HG02763 (cell line): Measurements from ENCODE around the gene CATSPERZ.

Experiments
- ATAC-seq: cut with Tn5 transposase; IDR thresholded peaks from one replicate; pipeline ENCODE4 v1.9.1; 2021; ENCODE audit warnings: mild to moderate bottlenecking, moderate library complexity; ENCODE audit not compliant: unreplicated experiment

Gene CATSPERZ

GRCh38 chr11:64339754-64340408, 39.7 kb downstream of the CATSPERZ start, which contains the start of gene CCDC88B:
TSS of gene CCDC88B (plus strand) at chr11:64340204. CDS start at chr11:64340267, 63 bp downstream.
- peak; percentile 45 for ATAC-seq

DNA sequence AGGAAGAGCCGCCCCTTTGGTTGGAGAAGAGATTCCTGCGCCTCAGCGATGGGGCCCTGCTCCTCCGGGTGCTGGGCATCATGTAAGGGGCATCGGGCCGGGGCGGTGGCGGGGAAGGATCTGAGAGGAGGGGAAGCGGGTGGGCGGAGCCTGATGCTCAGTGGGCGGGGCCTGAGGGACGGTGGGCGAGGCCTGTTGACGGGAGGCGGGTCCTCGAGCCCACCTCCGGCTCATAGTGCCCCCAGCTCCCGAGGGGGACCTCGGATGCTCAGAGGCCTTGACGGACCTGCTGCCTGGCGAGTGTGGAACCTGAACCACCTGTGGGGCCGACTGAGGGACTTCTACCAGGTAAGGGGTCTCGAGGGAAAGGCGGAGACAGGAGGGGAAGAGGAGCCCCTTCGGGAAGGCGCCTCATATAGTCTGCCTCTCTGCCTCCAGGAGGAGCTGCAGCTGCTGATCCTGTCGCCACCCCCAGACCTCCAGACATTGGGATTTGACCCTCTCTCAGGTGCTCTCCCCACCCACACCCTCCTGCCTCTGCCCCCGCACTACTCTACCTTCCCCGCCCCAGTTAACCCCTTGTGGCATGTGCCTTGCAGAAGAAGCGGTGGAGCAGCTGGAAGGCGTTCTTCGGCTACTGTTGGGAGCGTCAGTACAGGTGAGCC, 40.6 kb downstream of the CATSPERZ start:
- ATAC-seq, result peak; percentile 40

DNA sequence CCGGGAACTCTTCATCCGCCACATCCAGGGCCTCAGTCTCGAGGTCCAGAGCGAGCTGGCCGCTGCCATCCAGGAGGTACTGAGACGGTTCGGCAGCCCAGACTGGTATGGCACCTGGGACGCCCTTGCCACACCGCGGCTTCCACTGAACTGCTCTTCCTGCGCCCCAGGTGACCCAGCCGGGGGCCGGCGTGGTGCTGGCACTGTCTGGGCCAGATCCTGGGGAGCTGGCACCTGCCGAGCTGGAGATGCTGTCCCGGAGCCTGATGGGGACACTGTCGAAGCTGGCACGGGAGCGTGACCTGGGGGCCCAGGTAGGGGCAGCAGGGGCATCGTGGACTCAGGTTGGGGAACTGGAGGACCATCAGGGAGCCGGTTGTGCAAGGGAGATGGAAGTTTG, 41.3 kb downstream of the CATSPERZ start:
- ATAC-seq, result no peak

GRCh38 chr11:64341851-64342791, 42.0 kb downstream of the CATSPERZ start:
- no peak for ATAC-seq

GRCh38 chr11:64342869-64343745, 42.9 kb downstream of the CATSPERZ start:
- no peak for ATAC-seq

- ATAC-seq, result no peak
These were observed 43.8 kb downstream of the CATSPERZ start for GRCh38 chr11:64343767-64344559.

GRCh38 chr11:64344787-64345186, 44.6 kb downstream of the CATSPERZ start:
- ATAC-seq, result no peak

DNA sequence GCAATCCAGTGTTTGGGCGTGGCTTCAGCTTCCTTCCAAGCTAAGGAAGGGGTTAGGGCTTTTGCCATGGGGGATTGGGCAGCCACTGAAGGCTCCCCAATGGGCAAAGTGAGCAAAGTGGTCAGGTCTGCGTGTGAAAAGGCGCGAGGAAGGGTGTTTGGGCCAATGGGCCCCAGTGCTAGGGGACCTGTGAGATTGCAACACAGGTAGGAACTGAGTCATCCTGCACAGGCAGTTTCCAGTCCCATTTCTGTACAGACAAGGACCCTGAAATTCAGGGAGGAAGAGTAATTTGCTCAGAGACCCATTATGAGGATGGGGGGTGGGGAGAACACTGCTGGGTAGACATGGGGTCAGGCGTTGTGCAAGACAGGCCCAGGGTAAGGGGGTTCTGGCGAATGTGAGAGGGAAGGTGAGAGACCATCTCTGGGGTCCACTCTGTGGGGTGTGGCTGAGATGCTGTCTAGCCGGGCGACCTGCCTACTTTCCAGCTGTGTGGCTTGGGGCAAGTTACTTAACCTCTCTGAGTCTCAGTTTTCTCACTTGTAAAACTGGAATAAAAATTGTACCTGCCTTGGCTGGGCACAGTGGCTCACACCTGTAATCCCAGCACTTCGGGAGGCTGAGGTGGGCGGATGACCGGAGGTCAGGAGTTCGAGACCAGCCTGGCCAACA, 47.2 kb downstream of the CATSPERZ start:
- ATAC-seq, result no peak

DNA sequence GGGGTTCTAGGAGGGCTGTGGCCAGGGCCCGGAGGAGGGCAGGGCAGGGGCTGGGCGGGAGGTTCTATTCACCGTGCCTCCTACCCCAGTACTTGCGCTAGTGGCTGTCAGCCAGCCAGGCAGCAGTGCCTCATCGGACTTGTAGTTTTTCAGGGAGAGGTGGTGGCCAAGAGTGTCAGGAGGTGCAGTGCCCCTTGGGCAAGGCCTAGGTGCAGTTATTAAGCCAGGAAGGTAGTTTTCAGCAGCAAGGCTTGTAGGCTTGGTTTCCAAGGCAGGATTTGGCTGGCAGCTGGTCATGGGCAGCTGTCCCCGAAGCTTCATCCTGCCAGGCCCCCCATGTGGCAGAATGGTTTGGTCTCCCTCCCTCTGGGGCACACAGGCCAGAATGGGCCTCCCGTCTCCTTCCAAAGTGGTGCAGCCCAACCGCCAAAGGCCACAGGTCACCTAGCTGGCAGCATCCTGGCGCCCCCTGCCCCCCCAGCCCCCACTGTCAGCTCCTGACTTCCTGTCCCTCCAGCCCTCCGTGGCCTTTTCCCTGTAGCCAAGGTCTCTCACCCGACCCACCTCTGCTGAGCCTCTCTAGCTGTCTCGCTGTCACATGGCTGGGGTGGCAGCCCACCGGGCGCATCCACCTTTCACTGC, 48.3 kb downstream of the CATSPERZ start:
- no peak for ATAC-seq

GRCh38 chr11:64349025-64349387, 48.8 kb downstream of the CATSPERZ start:
- no peak for ATAC-seq

DNA sequence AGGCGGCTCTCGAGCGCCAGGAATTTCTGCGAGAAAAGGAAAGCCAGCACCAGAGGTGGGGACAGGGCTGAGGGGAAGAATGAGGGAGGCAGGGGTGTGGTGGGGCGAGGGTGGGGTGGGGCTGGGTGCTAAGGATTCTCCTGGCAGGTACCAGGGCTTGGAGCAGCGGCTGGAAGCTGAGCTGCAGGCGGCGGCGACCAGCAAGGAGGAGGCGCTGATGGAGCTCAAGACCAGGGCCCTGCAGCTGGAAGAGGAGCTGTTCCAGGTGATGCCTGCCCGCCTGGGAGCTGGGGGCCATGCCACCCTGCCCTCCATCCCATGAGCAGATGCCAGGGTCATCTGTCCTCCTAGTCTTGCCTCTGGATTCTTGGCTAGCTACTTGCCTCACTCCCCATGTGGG, 49.2 kb downstream of the CATSPERZ start:
- no peak for ATAC-seq

DNA sequence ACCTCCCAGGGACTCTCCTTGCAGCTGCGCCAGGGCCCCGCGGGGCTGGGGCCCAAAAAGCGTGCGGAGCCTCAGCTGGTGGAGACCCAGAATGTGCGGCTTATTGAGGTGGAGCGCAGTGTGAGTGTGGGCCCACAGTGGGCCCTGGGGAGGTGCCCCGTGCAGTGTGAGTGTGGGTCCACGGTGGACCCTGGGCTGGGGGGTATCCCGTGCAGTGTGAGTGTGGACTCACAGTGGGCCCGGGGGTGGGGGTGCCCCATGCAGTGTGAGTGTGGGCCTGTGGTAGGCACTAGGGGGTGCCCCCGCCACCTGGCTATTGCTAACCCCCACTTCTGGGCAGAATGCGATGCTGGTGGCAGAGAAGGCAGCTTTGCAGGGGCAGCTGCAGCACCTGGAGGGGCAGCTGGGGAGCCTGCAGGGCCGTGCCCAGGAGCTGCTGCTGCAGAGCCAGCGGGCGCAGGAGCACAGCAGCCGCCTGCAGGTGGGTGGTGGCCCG, 51.0 kb downstream of the CATSPERZ start:
- ATAC-seq, result no peak

DNA sequence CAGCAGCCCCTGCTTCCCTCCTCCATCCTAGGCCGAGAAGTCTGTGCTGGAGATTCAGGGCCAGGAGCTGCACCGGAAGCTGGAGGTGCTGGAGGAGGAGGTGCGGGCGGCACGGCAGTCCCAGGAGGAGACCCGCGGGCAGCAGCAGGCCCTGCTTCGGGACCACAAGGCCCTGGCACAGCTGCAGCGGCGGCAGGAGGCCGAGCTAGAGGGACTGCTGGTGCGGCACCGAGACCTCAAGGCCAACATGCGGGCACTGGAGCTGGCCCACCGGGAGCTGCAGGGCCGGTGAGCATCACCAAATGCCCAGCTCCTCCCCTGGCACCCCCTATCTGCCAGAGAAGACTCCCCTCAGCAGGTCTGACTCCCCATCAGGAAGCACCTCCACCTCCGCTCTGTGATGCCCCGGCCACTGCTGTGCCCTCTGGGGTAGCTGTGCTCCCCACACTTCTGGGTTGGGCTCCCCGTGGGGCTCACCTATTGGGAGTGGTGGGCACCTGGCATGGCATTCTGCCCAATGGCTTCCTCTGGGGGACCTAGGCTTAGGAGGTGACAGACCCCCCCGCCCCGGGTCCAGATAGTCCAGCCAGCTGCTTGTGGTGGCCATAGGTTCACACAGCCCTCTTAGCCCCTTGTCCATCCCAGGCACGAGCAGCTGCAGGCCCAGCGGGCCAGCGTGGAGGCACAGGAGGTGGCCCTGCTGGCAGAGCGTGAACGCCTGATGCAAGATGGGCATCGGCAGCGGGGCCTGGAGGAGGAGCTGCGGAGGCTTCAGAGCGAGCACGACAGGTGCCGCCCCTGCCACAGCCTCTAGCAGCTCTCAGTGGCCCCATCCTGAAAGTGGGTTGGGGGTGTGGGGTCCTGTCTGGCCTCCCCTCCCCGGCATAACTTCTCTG, 52.2 kb downstream of the CATSPERZ start:
- ATAC-seq, result no peak

DNA sequence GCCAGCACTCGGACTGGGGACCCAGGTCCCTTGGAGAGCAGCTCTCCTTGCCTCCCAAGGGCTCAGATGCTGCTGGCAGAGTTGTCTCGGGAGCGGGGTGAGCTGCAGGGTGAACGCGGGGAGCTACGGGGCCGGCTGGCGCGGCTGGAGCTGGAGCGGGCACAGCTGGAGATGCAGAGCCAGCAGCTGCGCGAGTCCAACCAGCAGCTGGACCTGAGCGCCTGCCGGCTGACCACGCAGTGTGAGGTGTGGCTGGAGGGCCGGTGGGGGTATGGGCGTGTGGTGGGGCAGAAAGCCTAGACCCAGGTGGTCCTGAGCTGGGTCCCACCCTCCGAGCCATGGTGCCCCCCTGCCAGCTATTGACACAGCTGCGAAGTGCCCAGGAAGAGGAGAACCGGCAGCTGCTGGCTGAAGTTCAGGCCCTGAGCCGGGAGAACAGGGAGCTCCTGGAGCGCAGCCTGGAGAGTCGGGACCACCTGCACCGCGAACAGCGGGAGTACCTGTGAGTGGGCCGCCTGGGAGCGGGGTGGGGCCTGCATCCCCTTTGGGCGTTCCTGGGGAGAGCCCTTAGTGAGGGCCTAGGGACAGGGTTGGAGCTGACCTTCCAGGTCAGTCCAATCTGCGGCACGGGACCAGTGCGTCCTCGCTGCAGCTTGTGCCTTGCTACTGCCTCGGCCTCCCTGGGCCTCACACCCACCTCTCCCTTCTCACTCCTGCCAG, 53.0 kb downstream of the CATSPERZ start:
- ATAC-seq, result no peak

GRCh38 chr11:64353715-64354506, 53.8 kb downstream of the CATSPERZ start:
- no peak for ATAC-seq
